Activated CD8-positive, alpha-beta memory T cell treated with anti-CD3 and anti-CD28 coated beads, Interleukin-2, amount 50 U/mL, for 1 hour (primary cell): ENCODE results near the gene SMAD1.

ENCODE experiments used
- DNase-seq: peaks from one replicate; pipeline ENCODE4 v3.0.0-alpha.2; 2020; ENCODE audit errors: extremely low read depth

The SMAD1 gene

GRCh38 chr4:145489556-145489955 lies 7.9 kb downstream of the SMAD1 start:
- no peak for DNase-seq

DNA sequence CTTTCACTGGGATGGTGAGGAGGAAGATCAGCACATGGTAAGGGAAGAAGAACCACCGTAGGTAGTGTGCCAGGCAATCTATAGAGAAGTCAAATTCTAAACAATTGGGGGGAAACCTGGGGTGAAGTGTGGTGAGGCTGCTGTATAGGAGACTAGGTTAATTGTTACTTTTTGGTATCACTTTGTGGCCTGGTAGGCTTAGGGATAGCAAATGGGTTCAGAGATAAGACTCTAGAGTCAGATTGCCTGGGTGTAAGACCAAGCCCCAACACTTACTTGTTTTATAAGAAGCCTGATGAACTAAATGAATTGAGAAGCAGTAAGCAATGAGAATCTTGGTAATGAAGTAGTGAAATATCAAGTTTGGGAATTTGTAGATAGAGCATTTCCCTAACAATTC lies 8.7 kb downstream of the SMAD1 start:
- DNase-seq = no peak

DNA sequence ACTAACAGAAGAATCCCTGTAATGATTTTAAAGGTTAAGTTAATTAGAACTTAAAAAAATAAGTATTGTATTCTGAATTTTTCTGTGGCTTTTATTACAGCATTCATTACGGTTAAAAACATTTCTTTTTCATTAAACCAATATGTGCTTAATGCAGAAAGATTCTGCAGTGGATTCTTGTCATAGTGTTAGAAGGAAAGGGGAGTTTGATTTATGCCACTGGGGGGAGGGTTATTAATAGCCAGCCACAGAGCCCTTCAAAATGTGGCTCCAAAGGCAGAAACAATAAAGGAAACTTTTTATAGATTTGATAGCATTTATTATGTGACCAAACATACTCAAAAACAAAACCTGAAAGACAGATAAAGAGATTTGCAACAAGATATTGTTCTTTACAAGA lies 9.1 kb downstream of the SMAD1 start:
- DNase-seq = no peak

- DNase-seq = no peak
Measured at GRCh38 chr4:145492376-145492775, 10.7 kb downstream of the SMAD1 start.

GRCh38 chr4:145493166-145493565 lies 11.5 kb downstream of the SMAD1 start:
- DNase-seq = no peak

DNA sequence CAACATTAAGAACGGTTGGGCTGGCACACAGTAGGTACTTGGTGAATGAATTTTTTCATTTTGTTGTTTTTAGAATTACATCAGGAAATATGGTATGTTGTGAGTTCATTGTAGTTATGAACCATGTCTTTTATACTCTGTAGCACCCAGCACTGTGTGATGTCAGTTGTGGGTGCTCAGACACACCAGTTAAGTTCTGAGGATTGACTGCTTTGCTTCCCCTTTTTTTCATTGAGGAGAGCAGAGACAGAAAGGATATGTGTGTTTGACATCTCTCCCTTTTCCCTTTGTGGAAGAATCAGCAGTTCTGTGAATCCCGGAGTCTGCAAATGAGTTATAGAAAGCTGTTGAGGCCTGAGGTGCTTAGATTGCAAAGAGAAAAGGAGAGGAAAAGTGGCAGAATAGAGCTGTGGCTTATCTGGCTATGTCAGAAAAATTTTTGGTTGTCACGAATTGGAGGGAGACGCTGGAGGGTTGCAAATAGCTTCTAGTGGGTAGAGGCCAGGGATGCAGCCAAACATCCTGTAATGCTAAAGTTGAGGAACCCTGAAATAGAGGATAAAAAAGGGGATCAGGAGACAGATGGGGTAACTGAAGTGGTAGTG lies 13.1 kb downstream of the SMAD1 start:
- no peak for DNase-seq

GRCh38 chr4:145496292-145496691 lies 14.6 kb downstream of the SMAD1 start:
- no peak for DNase-seq

- no peak for DNase-seq
Measured at GRCh38 chr4:145497199-145498149, 15.8 kb downstream of the SMAD1 start.

DNA sequence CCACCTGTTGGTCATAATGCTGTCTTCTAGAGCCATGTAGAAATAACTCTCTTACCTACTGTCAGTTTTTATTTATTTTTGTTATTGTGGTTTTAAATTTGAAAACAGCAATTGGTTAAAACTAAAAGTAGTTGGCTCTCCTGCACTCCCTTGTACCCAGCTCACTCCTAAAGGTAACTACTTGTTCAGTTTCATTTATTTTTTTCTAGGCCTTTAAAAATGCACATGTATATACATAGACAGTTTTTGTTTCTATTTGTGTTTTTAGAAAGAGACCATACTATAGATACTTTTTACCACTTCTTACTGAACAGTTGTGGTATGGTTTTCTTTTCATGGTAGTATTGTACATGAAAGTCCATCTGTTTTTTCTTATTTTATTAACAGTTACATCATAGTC lies 16.8 kb downstream of the SMAD1 start:
- DNase-seq = no peak

DNA sequence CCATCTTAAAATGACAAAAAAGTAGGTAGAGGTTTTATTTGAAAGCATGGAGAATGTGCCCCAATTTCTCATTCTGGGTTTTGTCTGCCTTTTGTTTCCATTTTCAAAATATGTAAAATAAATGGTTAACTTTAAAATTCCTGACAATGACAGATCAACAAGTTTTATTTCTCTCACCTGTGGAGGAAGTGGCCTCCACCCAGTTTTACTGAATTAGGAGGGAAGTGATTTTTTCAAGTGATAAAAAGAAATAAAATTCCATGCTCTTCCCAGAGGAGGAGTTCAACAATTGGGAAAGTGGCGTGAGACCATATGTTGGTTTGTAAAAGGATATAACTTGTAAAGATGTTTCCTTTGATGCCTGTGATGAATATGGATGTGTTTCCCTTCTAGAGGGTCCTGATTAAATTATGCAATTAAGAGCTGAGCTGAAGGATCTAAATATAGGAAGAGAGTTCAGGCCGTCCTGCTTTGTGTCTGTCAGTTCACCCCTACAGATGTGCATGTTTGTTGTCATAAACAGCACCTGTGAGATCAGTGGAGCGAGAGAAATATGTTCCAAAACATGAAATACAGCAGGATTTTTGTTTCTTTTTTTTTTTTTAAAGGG lies 19.5 kb downstream of the SMAD1 start:
- DNase-seq = no peak

DNA sequence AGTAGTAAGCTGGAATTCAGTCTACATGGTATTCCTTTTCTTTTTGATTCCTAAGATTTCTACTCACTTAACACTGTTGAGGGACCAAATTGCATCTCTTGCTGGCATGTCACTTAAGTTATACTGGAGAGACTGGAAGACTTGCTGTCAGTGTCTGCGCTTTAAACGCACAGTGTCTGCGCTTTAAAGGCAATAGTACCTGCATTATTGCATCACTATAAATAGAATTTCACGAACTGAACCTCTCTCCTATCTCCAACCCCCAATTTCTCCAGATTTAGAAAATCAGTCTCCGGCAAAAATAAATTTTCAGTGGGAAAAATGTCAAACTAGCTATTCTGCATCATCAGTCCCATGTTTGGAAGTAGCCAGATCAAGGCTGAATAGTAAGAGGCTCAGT lies 21.2 kb downstream of the SMAD1 start:
- no peak for DNase-seq

DNA sequence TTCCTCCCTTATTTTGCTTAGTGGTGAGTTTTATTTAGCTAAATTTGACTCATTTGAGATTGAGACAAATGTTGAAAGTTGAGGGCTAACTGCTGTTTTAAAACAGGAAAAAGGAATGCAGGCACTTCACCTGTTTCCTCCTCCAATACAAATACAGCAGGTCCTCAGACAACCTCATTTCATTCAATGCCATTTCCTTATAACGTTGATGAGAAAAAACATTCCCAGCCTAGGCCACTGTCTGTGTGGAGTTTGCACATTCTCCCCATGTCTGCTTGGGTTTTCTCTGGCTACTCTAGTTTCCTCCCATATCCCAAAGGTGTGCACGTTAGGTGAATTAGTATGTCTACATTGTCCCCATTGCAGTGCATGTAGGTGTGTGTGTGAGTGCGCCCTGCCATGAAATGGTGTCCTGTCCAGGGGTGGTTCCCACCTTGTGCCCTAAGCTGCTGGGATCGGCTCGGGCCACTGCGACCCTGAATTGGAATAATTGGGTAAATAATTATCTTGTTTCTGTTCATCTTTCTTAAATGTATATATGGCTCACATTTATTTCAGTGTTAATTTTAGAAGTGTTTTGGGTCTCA lies 21.9 kb downstream of the SMAD1 start:
- no peak for DNase-seq

GRCh38 chr4:145505995-145506394 lies 24.3 kb downstream of the SMAD1 start:
- no peak for DNase-seq

GRCh38 chr4:145507636-145508035 lies 26.0 kb downstream of the SMAD1 start:
- DNase-seq = no peak

GRCh38 chr4:145511913-145512522 lies 30.4 kb downstream of the SMAD1 start:
- DNase-seq = no peak

GRCh38 chr4:145513020-145513621 lies 31.5 kb downstream of the SMAD1 start:
- no peak for DNase-seq

GRCh38 chr4:145520172-145520571 lies 38.5 kb downstream of the SMAD1 start:
- DNase-seq = no peak

DNA sequence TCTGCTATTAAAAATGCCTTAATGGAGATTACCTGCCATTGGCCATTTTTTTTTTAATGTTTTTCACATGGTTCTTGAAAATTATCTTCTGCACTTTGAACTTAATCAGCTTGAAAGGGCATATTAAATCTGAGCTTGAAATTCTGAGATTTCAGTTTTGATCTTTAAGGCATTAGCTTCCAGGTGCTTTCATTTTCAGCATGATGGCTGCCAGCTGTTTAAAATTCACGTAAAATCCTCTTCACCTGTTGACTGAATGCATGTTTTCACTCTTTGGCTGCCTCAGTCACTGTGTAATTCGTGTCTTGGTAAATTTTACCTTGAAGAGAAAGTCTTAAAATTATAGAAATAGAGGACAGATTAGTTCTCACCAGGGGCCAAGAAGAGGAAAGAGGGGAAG lies 39.6 kb downstream of the SMAD1 start:
- DNase-seq = no peak

DNA sequence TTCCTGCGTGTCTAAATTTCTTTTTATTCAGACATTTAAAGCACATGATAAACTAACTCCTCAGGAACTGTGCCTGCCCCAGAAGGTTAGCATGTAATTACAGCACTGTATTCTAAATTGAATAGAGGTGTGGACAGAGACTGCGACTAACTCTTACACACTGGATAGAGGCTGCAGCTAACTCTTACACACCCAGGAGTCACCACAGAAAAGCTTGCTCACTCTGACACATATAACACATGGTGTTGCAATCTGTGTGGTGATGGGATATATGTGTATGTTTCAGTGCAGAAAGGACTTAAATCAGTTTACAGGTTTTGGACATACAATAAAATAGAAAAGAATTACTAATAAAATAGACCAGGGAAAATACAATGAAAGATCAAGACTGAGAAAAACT lies 41.5 kb downstream of the SMAD1 start:
- DNase-seq = no peak

- no peak for DNase-seq
Measured at GRCh38 chr4:145524552-145524951, 42.9 kb downstream of the SMAD1 start.

DNA sequence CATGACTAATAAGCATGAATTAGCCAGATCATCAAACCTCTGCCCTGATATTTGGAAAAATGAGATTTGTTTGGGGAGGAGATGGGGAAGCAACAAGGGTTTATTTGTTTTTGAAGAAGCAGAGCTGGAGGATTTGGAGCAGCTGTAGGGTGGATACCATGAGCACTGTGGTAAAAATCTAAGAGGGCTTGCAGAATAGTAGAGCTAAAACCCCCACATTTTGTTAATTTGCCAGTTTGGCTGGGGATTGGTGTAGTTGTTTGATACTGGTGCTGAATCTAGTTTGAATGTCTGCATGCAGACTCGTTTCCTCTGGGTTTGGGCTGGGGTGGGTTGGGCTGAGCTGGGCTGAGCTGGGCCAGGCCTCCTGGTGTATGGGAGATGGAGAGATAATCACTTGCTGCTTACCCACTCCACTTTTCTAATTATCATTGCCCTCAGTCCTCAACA lies 43.7 kb downstream of the SMAD1 start:
- no peak for DNase-seq

- no peak for DNase-seq
Measured at GRCh38 chr4:145527773-145528172, 46.1 kb downstream of the SMAD1 start.
